Endothelial cell of umbilical vein (primary cell): ENCODE results near the gene KIRREL1.

Experiments
- POLR2A ChIP-seq: IDR thresholded peaks from 2 replicates; pipeline ENCODE4 v1.6.1; 2012; ENCODE audit warnings: low read depth, mild to moderate bottlenecking, control low read depth, low read length
- POLR2AphosphoS5 ChIP-seq: IDR thresholded peaks from 2 replicates; pipeline ENCODE4 v1.6.1; 2012; ENCODE audit warnings: low read depth, mild to moderate bottlenecking, control low read depth, low read length, moderate library complexity; ENCODE audit not compliant: insufficient read depth
- TF ChIP-seq, protein P1 (sequence below), 2 donors: IDR thresholded peaks; 1 replicate in 1 of 2; 2 replicates in 1 of 2; pipeline ENCODE4 v1.5.1; 2011; ENCODE audit warnings: low read length in 2 of 2, mild to moderate bottlenecking in 2 of 2, moderate library complexity in 2 of 2, control low read depth in 1 of 2, inconsistent platforms in 1 of 2, low read depth in 1 of 2; ENCODE audit not compliant: insufficient read depth in 1 of 2; ENCODE audit errors: extremely low read depth in 1 of 2

DNA sequence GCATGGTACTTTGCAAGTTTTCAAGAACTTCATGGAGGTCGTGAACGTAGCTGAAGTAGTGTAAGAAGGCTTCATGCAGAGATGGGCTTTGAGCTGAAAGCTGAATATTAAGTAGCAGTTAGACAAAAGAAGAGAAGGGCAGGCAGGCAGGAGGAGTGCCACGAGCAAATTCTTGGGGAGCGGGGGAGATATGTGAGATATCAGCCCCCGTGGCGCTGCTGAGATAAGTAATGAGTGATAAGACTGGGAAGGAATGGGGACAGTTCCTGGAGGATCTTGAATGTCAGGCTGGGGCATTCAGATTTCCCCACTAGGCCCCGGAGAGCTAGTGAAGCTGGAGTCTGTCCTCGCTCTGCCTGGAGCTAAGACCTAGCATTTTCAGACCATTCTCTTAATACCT, 27.9 kb upstream of the KIRREL1 start:
- TF ChIP-seq, protein P1, sequence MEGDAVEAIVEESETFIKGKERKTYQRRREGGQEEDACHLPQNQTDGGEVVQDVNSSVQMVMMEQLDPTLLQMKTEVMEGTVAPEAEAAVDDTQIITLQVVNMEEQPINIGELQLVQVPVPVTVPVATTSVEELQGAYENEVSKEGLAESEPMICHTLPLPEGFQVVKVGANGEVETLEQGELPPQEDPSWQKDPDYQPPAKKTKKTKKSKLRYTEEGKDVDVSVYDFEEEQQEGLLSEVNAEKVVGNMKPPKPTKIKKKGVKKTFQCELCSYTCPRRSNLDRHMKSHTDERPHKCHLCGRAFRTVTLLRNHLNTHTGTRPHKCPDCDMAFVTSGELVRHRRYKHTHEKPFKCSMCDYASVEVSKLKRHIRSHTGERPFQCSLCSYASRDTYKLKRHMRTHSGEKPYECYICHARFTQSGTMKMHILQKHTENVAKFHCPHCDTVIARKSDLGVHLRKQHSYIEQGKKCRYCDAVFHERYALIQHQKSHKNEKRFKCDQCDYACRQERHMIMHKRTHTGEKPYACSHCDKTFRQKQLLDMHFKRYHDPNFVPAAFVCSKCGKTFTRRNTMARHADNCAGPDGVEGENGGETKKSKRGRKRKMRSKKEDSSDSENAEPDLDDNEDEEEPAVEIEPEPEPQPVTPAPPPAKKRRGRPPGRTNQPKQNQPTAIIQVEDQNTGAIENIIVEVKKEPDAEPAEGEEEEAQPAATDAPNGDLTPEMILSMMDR (IDR thresholded peaks at IDR 0.05; ENCODE audit: extremely low read depth in 1 of 2, insufficient read depth in 1 of 2, low read depth in 1 of 2, low read length in 2 of 2): no peak
- no peak for TF ChIP-seq POLR2A
- TF ChIP-seq POLR2AphosphoS5: no peak
